ENCODE results near the gene LRCH1.

DNA sequence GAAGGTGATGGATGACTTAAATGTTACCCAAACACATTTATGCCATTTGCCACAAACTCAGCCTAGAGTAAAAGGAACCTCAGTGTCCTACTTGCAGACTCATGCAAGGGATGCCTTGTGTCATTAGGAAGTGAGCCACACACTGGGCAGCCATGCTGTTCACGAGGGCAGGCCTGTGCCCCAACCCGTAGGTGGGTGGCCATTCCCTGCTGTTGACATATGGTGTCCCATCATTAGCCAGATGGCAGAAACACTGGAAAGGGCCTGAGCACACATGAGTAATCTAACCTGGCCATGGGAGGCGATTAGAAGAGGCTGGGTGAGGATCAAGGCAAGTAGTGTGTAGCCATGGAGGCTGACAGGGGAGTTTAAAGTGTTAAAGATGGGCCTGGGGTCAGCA is 9.7 kb upstream of the LRCH1 start:
- TF ChIP-seq, protein P1, sequence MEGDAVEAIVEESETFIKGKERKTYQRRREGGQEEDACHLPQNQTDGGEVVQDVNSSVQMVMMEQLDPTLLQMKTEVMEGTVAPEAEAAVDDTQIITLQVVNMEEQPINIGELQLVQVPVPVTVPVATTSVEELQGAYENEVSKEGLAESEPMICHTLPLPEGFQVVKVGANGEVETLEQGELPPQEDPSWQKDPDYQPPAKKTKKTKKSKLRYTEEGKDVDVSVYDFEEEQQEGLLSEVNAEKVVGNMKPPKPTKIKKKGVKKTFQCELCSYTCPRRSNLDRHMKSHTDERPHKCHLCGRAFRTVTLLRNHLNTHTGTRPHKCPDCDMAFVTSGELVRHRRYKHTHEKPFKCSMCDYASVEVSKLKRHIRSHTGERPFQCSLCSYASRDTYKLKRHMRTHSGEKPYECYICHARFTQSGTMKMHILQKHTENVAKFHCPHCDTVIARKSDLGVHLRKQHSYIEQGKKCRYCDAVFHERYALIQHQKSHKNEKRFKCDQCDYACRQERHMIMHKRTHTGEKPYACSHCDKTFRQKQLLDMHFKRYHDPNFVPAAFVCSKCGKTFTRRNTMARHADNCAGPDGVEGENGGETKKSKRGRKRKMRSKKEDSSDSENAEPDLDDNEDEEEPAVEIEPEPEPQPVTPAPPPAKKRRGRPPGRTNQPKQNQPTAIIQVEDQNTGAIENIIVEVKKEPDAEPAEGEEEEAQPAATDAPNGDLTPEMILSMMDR (conservative IDR thresholded peaks at IDR 0.05 in 1 of 2, IDR thresholded peaks at IDR 0.05 in 1 of 2; ENCODE audit: low read depth in 1 of 2, low read length in 2 of 2) = no peak
- no peak for TF ChIP-seq EZH2 (IDR thresholded peaks at IDR 0.05; ENCODE audit: low read length, missing control alignments)

Data from fibroblast of lung (primary cell).